Measurements from ENCODE around the gene SPPL2C.

Gene SPPL2C

DNA sequence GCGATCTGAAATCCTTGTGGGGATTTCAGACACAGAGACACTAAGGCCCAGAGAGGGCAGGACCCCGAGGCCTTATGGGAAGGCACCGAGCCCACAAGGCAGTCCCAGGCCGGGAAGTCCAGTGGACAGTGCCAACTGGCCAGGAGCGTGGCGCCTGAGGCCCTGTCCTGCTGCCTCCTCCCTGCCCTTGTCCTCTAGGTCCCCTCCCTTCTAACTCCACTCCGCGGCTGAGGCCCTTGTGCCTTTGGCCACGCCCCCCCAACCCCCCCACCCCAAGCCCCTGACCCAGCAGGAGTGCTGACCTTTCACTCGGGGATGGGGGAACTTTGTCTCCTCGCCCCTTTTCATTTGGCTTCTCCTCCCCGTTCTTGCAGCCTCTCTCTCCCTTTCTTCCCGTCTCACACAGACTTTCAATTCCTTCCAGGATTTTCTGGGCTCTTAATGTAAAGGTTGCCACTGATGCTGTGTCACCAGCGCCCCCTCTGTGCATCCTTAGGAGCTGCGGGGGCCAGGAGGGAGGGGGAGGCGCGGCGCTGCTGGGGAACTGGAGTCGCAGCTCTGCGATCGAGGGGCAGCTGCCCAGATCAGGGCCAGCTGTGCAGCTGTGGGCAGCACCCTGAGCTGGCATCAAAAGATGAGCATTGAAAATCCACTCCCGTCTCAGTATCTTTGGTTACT is 31.5 kb upstream of the SPPL2C start:
- no peak for DNase-seq (ENCODE audit: low read depth)
- TF ChIP-seq, protein P1, sequence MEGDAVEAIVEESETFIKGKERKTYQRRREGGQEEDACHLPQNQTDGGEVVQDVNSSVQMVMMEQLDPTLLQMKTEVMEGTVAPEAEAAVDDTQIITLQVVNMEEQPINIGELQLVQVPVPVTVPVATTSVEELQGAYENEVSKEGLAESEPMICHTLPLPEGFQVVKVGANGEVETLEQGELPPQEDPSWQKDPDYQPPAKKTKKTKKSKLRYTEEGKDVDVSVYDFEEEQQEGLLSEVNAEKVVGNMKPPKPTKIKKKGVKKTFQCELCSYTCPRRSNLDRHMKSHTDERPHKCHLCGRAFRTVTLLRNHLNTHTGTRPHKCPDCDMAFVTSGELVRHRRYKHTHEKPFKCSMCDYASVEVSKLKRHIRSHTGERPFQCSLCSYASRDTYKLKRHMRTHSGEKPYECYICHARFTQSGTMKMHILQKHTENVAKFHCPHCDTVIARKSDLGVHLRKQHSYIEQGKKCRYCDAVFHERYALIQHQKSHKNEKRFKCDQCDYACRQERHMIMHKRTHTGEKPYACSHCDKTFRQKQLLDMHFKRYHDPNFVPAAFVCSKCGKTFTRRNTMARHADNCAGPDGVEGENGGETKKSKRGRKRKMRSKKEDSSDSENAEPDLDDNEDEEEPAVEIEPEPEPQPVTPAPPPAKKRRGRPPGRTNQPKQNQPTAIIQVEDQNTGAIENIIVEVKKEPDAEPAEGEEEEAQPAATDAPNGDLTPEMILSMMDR (IDR thresholded peaks at IDR 0.05; ENCODE audit: control insufficient read depth, extremely low read depth, insufficient read depth), result no peak
- no peak overlapping the region for H3K4me3 ChIP-seq (ENCODE audit: low read depth, low read length)

DNA sequence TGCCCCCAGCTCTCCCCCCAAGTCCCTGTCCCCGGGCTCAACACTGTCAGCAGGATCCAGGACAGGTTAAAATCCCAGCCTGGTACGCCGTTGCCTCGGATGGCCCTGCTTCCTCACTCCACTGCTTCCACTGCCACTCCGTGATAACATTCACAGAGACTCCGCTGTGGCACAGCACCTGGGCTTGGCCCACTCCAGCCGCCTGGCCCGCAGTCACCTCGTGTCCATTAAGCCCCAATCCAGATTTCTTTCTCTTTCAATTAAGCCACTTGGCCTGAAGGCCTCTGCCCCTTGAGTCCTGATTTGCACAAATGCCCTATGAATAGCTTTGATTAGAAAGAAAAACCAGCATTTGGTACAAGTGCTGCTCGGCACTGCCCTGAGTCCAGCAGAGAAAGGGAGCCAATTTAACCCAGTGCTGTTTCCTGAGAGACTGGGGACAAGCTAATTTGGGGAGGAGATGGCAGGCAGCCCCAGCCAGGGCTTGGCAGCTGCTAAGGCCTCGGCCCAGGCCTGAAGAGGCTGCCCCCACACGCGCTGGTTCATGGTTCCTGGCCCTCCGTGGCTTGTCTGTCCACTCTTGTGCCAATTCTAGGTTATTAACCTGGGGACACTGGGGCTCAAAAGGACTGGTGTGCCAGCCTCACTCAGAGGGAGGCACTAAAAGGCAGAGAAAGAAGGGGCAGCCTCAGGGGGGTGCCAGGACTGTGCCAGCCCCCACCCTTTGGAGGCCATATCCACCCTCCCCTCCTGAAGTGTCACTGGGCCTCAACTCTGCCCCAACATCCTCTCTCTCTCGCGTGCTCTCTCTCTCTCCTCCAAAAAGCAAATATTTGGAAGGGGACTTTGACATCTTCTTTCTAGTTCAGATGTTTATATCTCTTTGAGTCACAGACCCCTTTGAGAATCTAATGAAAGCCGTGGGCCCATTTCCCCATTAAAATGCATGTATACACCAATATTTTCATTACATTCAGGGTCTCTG is 29.8 kb upstream of the SPPL2C start:
- TF ChIP-seq, protein P1 (IDR thresholded peaks at IDR 0.05; ENCODE audit: control insufficient read depth, extremely low read depth, insufficient read depth), result no peak
- H3K4me3 ChIP-seq (ENCODE audit: low read depth, low read length), result no peak overlapping the region
- no peak for DNase-seq (ENCODE audit: low read depth)

DNA sequence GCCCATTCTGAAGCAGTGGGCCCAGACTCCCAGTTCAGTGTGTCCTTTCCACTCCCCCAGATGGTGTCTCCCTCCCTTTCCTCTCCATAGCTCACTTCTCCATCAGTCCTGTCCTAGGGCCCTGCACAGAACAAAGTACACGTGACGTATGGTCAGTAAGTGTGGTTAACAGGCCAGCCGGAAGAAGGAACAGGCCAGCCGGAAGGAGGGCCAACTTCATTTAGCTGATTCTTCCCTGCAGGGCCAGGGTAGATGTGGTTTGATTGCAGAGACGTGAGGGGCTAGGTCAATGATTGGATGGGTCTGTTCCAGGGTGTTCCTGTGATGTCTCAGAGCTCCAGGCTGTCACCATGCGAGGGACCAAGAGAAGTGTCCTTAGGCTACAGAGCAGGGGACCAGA is 28.9 kb upstream of the SPPL2C start:
- no peak overlapping the region for H3K4me3 ChIP-seq (ENCODE audit: low read depth, low read length)
- no peak for DNase-seq (ENCODE audit: low read depth)
- TF ChIP-seq, protein P1 (IDR thresholded peaks at IDR 0.05; ENCODE audit: control insufficient read depth, extremely low read depth, insufficient read depth), result no peak

DNA sequence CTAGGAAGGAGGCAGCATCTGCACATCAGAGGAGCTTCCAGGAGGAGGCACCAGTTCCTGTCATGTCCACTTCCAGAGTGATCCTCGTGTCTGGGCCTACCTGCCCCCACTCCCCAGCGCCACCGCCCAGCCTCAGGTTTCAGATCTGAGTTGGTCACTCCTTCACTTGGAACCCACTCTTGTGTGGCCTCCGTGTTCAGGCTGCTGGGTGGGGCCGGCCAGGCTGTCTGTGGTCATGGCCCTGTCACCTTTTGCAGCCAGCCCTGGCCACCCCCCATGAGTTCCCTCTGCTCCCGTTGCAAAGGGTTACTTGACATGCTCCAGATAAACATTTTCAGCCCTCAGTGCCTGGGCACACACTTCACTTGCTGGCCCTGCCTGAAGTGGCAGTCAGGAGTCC is 26.6 kb upstream of the SPPL2C start:
- DNase-seq (ENCODE audit: low read depth), result no peak
- H3K4me3 ChIP-seq (ENCODE audit: low read depth, low read length), result no peak overlapping the region
- TF ChIP-seq, protein P1 (IDR thresholded peaks at IDR 0.05; ENCODE audit: control insufficient read depth, extremely low read depth, insufficient read depth), result no peak

DNA sequence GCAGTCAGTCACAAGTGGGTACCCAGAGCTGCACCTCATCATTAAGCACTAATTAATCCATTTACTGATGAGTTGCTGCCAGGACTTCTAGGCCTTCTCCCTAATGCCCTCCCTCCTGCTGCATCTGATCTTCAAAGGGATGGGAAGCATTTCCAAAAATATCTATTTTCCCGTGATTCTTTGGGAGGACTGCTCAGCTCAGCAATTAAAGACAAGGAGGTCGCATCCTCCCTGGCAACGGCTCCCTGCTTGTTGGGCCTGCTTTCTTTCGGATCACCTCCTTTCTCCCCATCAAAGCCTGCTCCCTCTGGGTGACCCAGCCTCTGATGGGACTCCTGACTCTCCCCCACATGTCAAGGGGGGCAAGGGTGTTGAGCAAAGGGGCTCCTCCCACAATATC is 26.0 kb upstream of the SPPL2C start:
- no peak overlapping the region for H3K4me3 ChIP-seq (ENCODE audit: low read depth, low read length)
- TF ChIP-seq, protein P1 (IDR thresholded peaks at IDR 0.05; ENCODE audit: control insufficient read depth, extremely low read depth, insufficient read depth), result no peak
- DNase-seq (ENCODE audit: low read depth), result no peak

DNA sequence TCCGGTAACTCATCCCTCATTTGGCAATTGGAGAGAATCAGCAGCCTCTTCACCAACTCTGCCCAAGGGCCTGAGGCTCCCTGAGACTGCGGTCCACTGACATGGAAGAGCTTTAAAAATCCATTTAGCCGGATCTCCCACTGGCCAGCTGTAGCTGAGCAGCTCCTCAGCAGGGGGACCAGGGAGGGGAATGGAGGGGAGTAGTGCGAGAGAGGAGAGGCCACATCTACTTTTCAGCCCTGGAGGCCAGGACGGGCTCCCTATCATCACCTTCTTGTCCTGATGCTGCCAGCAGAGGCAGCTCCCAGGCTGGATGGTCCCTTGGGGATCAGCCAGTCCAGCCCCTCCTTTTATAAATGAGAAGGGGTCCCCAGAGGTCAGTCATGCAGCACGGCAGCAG is 25.0 kb upstream of the SPPL2C start:
- TF ChIP-seq, protein P1 (IDR thresholded peaks at IDR 0.05; ENCODE audit: control insufficient read depth, extremely low read depth, insufficient read depth), result no peak
- no peak overlapping the region for H3K4me3 ChIP-seq (ENCODE audit: low read depth, low read length)
- no peak for DNase-seq (ENCODE audit: low read depth)

All from LNCaP clone FGC (cell line).